Measurements from ENCODE around the gene POU4F3. TPM values are rescaled to one million over a fixed set of nuclear protein-coding genes. Genes with fewer than 3 reads are reported as not detected.

Gene POU4F3
- total RNA-seq, 1 donor from 2014 or later, result 0.19 TPM

GRCh38 chr5:146340260-146341081, 1.8 kb downstream of the POU4F3 start:
- H3K27ac Mint-ChIP-seq, result no peak overlapping the region
- H3K9me3 Mint-ChIP-seq, result no peaks in the 10 kb centered on the region
- H3K4me3 Mint-ChIP-seq, result peak overlapping the region; percentile 13
- peak; percentile 80 for DNase-seq (ENCODE audit: extremely low spot score, unreplicated experiment)
- H3K27me3 Mint-ChIP-seq, result peaks cover 100% of the 10 kb centered on the region
- TF ChIP-seq CTCF (conservative IDR thresholded peaks at IDR 0.05), result no peak
- H3K36me3 Mint-ChIP-seq, result no peaks in the 10 kb centered on the region
- peaks cover 10% of the 10 kb centered on the region for H3K4me1 Mint-ChIP-seq (ENCODE audit: unreplicated experiment)

GRCh38 chr5:146341854-146342253, 3.2 kb downstream of the POU4F3 start:
- DNase-seq (ENCODE audit: extremely low spot score, unreplicated experiment), result no peak
- H3K27me3 Mint-ChIP-seq, result peaks cover 100% of the 10 kb centered on the region
- H3K27ac Mint-ChIP-seq, result no peak overlapping the region
- H3K4me3 Mint-ChIP-seq, result no peak overlapping the region
- no peaks in the 10 kb centered on the region for H3K9me3 Mint-ChIP-seq
- H3K4me1 Mint-ChIP-seq (ENCODE audit: unreplicated experiment), result peaks cover 11% of the 10 kb centered on the region
- TF ChIP-seq CTCF (conservative IDR thresholded peaks at IDR 0.05), result no peak
- H3K36me3 Mint-ChIP-seq, result no peaks in the 10 kb centered on the region

- H3K4me1 Mint-ChIP-seq (ENCODE audit: unreplicated experiment), result peaks cover 11% of the 10 kb centered on the region
- TF ChIP-seq CTCF (conservative IDR thresholded peaks at IDR 0.05), result no peak
- no peaks in the 10 kb centered on the region for H3K36me3 Mint-ChIP-seq
- no peak overlapping the region for H3K4me3 Mint-ChIP-seq
- DNase-seq (ENCODE audit: extremely low spot score, unreplicated experiment), result no peak
- peaks cover 100% of the 10 kb centered on the region for H3K27me3 Mint-ChIP-seq
- H3K9me3 Mint-ChIP-seq, result no peaks in the 10 kb centered on the region
- H3K27ac Mint-ChIP-seq, result no peak overlapping the region
These were observed 3.9 kb downstream of the POU4F3 start for GRCh38 chr5:146342519-146342881.

GRCh38 chr5:146342882-146343865, 4.5 kb downstream of the POU4F3 start:
- Mint-ChIP-seq H3K4me1 (ENCODE audit: unreplicated experiment) (peaks cover 11% of the 10 kb centered on the region), H3K36me3 (no peaks in the 10 kb centered on the region), H3K27ac (no peak overlapping the region), H3K4me3 (no peak overlapping the region), H3K9me3 (no peaks in the 10 kb centered on the region), H3K27me3 (peaks cover 100% of the 10 kb centered on the region)
- DNase-seq (ENCODE audit: extremely low spot score, unreplicated experiment), result no peak
- no peak for TF ChIP-seq CTCF (conservative IDR thresholded peaks at IDR 0.05)

GRCh38 chr5:146344155-146345118, 5.8 kb downstream of the POU4F3 start:
- H3K27me3 Mint-ChIP-seq, result peaks cover 100% of the 10 kb centered on the region
- H3K9me3 Mint-ChIP-seq, result no peaks in the 10 kb centered on the region
- TF ChIP-seq CTCF (conservative IDR thresholded peaks at IDR 0.05), result no peak
- H3K4me3 Mint-ChIP-seq, result peak overlapping the region; percentile 61
- no peak overlapping the region for H3K27ac Mint-ChIP-seq
- DNase-seq (ENCODE audit: extremely low spot score, unreplicated experiment), result no peak
- H3K36me3 Mint-ChIP-seq, result no peaks in the 10 kb centered on the region
- H3K4me1 Mint-ChIP-seq (ENCODE audit: unreplicated experiment), result peaks cover 7% of the 10 kb centered on the region
